DLD1 (cell line): ENCODE measurements around the gene BOLA1.
"Not testable (repeated sequence)": the region's sequence is repeated elsewhere in the genome, so short reads cannot be mapped to it uniquely, and the experiment has no call there.

Source experiments
- in situ Hi-C: cut with HindIII; loops from 2 replicates; pipeline ENCODE4 v1.10.0; 2017; ENCODE audit warnings: low sequenced_read_pairs

BOLA1 gene

DNA sequence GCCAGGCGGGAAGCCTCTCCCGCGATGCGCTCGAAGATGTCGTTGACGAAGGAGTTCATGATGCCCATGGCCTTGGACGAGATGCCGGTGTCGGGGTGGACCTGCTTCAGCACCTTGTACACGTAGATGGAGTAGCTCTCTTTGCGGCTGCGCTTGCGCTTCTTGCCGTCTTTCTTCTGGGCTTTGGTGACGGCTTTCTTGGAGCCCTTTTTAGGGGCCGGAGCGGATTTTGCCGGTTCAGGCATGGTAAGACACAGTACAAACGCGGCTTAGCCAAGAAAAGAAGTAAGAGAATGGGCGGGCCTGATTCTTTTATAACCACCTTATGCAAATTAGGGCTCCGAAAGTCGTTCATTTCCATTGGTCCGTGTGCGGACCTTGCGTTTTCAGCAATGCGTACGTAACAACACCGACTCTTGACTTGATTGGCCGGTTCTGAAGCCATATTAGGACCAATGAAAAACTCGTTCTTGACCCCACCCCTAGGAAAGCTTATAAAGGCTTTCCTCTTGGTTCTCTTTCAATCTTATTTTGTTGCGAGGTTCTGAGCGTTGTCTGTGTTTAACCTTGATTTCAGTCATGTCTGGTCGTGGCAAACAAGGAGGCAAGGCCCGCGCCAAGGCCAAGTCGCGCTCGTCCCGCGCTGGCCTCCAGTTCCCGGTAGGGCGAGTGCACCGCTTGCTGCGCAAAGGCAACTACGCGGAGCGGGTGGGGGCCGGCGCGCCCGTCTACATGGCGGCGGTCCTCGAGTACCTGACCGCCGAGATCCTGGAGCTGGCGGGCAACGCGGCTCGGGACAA lies 12.8 kb upstream of the BOLA1 start:
- in situ Hi-C loops = no loop called here

DNA sequence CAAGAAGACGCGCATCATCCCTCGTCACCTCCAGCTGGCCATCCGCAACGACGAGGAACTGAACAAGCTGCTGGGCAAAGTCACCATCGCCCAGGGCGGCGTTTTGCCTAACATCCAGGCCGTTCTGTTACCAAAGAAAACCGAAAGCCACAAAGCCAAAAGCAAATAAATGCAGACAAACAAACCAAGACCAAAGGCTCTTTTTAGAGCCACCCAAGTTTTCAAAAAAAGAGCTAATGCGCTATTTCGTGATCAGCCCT lies 12.2 kb upstream of the BOLA1 start:
- in situ Hi-C loops = not testable (repeated sequence)

DNA sequence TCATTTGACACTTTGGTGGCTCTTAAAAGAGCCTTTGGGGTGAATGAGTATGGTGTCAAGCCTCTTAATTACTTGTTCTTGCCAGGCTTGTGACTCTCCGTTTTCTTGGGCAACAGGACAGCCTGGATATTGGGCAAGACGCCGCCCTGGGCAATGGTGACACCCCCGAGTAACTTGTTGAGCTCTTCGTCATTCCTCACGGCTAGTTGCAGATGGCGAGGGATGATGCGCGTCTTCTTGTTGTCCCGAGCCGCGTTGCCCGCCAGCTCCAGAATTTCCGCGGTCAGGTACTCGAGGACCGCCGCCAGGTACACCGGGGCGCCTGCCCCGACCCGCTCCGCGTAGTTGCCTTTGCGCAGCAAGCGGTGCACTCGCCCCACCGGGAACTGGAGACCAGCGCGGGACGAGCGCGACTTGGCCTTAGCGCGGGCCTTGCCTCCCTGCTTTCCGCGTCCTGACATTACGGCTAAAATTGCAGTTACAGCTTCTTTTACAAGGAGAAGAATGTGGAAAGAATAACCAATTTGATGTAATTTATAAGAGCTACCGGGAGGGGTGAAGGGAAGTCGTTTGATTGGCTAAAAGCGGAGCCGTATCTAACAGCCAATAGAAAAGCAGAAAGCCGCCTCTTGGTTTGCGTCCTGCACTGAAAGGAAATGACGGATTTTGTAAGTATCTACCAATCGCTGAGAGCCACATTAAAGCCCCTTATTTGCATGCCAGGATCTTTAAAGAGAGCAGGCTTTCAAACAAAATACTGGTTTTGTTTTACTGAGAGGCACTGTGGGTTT lies 11.7 kb upstream of the BOLA1 start:
- in situ Hi-C loops = no loop called here

DNA sequence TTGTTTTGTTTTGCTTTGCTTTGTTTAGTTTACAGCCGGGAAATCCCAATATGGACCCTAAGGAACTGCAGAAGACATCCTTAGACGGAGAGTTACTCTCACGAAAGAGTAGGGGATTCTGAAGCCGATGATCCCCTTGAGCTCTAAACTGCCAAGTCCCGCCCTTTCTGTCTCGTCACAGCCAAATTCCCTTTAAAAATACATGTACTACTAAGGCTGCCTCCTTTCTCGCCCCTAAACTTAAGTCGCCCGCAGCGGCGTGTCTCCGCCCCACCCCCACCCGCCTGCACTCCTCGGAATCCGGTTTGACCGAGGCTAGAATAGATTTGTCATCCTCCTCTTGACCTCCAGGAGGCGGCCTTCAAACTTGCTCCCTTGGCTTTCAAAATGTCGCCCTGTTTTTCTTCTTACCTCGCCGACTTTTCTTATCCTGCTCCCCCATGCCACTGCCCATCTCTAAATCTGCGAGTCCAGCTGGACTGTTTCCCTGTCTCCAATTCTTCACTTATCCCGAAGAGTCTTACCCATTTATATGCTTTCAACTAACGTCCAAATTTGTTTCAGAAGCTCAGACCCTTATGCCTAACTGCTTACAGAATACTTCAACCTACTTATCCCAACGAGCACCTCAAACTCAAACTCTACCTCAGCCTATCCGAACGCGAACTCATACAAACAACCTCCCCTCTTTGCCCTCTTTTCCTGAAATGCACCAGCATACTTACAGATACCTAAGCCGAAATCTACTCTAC lies 10.9 kb upstream of the BOLA1 start:
- in situ Hi-C loops = no loop called here

DNA sequence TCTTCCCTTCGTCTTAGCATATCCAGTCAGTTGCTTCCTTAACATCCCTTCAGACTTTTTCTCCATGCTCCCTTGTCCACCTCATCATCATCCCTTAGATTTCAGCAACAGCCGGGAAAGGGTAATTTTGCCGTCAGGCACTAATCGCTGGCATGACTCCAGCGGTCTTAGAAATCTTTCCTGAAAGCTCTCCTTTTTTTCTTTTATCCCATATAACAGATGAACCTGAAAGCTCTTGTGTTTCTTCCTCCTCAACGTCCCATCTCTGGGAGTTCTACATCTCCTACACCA lies 10.4 kb upstream of the BOLA1 start:
- in situ Hi-C loops = no loop called here

DNA sequence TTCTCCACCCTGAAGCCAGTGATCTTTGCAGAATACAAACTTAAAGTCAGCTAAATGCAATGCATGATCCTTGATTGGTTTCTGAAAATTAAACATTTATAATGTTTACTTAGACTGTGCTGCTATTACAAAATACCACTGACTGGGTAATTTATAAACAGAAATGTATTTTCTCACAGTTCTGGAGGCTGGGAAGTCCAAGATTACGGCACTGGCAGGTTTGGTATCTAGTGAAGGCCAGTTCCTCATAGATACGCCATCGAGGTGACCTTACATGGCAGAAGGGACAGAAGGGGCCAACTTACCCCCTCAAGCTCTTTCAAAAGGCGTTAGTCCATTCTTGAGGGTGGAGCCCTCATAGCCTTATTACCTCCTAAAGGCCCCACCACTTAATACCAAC lies 2.8 kb upstream of the BOLA1 start:
- in situ Hi-C loops = no loop called here

DNA sequence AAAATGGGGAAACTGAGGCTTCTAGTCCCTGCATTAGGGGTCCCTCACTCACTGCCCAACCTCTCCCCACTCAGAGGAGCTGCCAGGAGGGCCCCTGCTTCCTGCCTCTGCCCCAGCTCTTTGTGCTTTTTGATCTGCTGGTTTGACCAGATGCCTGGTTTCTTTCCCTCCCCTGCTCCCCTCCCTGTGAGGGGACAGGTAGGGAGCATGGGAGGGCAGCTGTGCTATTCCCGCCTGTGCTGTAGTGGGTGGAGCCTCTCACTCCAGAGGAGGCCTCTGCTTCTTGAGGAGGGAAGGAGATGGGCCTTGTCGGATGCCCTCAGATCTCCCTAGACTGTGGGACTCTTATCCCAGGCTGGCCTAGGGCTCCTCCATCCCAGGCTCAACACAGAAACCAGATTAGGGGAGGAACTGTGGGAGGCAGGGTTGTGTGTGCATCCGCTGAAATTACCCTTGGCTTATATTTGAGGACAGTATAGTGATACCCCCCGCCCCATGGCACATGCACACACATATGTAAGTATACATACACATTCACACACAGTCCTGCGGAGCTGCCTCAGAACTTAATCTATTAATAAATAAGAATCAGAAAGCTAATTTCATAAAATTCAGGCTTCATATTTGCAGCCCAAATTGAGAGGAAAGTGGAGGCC lies 4.6 kb downstream of the BOLA1 start:
- in situ Hi-C loops = no loop called here

DNA sequence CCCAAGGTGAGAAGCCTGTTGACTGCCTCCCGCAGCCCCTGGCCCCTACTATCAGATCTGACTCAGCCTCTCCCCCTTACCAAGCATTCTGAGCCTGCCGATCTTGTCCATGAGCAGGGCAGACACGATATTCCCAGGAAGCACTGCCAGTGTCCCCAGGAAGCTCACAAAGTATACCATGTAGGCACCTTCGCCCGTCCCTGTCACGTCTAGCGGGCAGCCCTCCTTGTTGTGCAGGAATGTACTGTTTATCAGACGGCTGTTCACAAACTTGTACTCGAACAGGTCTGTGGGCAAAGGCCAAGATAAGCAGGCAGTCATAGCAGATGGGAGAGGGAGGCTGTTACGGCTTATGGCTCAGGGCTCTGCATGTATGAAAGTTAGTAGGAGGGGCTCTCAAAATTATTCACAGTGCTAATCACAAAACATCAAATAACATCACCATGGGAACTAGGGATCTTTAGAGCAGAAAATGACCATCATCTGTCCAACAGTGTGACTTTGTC lies 7.3 kb downstream of the BOLA1 start:
- in situ Hi-C loops = no loop called here

DNA sequence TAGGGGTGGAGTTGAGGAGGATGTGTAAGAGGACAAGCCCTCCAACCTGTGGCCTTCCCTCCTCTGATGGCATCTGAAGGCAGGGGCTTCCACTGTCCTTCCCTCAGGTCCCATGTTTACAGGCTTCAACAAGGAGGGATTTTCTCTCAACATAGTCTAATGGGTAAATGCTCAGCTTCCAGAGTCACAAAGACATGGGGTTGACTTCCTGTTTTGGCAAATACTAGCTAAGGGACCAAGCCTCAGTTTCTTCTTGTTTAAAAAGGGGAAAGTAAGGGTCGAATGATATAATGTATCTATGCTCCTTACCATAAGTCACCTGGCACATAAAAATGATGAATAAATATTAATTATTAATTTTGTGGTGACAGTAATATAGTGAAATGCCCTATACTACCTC lies 15.2 kb downstream of the BOLA1 start:
- in situ Hi-C loops = no loop called here

DNA sequence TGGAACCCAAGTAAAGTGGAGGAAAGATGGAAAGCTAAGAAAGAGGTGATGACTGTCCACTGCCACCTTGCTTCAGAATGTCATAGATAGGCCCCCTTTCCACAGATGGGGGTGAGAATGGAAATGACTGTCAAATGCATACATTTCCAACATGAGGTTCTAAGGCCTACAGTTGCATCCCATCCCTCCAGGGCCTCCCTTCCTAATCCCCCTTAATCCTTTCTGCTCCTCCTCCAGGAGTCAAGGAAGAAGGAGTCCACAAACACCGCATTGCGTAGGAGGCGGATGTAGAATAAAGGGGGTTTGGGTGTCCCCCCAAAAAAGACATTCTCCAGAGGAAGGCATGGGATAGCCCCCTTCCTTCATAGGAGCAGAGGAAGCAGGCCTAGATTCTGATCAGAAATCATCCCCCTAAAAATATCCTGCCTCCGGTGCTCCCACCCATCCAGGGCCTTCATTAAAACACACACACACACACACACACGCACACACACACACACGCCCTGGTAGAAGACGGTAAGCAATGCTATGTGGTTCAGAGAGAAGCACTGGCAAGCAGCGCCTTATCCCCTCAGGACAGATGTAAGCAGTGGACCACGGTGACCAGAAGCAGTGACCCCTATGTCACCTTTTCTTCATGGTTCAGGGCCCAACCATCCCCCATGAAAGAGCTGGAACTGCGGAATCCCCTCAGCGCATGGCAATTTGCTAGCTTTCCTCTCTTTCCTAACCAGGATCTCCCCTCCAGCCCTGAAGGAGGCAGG lies 16.2 kb downstream of the BOLA1 start:
- in situ Hi-C loops = no loop called here

DNA sequence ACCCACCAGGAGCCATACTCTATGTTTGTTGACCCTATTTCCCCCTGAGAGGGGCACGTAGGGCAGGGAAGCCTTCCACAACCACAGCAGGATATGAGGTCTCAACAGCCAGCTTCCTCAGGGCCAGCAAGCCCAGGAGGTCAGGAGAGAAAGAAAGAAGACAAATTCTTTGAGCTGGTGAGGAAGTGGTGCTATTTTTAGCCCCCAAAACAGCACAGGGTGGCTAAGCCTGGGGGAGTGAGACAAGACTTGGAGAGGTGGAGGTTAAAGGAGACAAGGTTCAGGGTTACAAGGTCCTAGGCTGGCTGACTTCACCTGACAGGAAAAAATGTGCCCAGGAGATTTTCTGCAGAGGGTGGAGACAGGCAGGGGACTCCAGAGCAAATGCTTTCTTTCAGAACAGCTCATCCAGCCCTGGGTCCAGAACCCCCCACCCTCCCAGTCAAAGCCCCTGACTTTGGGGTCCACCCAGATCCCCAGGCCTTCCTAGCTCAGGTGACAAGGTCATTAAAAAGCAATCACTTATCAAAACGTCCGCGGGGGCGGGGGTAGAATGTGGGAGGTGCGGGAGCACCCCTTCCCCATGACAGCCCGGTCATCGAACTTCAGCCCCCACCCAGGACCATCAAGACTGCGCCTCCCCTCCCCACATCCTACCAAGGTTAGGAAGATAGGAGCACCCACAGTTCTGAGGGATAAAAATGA lies 17.0 kb downstream of the BOLA1 start:
- in situ Hi-C loops = no loop called here

DNA sequence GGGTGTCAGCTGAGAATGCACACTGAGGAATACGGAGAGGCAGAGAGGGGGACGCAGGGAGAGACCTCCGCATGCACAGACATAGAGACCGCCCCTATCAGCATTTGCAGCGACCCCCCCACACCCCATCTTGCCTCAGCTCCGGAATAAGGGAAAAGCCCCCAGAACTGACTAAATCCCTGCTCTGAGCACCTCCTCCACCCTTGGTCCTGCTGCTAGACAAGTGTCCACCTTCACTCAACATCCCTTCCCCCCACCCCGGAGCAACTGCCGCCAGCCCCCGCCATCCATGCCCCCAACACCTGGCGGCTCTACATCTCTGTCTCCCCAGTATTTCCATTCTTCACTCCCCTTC lies 17.5 kb downstream of the BOLA1 start:
- in situ Hi-C loops = no loop called here

DNA sequence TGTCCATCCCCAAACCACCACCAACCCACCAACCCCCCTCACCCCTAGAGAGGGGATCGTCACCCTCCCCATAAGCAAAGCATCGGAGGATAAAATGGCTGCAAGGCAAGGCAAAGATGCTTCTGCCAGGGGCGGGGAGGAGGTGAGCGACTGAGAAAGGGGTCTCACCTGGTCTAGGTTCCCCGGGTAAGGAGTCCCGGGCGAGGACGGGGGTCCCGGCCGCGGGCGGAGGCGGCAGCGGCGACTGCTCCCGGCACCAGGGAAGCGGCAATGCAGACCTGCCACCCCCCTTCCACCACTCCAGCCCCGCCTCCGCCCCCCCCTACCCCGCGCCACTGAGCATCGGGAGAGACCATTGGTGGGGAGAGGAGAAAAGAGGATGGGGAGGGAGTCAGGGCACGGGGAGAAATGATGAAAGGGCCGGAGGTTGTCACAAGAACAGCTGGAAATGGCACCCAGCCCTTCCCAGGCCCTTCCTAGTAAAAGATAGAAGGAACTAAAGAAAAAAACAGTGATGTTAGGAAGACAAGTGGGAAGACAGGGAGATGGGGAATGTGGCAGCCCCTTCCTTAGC lies 18.3 kb downstream of the BOLA1 start, which contains the start of gene SV2A:
Gene SV2A, minus strand, starts transcription at position 274 of the 574 bp plus-strand sequence. CDS start 4,004 bp downstream, outside the sequence.
- in situ Hi-C loops = no loop called here

DNA sequence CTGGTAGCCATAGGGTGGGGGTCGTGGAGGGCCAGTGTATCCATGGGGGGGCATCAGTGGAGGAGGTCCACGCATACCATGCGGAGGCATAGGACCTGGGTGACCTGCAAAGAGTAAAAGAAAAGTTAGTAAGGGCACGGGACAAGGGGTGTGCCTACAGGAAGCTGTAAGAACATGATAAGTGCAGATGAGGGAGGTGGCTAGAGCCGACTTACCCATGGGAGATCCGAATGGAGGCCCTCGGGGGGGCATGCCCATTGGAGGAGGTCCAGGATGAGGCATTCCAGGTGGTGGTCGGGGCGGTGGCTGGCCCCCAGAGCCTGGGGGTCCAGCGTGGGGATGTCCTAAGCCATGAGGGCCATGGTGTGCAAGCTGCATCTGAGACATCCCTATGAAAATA lies 24.3 kb downstream of the BOLA1 start:
- in situ Hi-C loops = no loop called here

DNA sequence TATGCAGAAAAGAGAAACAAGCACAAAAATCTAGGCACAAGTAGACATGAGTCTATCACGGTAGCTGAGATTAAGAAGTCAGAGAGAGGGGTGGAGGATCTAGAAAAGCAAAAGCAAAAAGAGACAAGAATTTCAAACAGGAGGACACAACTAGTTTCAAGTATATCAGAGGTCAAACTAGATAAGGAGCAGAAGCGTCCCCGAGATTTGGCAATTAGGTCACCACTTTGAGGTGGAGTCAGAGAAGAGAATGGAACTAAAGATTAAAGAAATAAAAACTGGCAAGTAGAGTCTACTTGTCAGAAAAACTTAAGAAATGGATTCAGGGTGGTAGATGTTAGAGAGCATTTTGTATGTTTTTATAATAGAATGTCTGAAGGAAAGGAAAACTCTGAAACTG lies 26.0 kb downstream of the BOLA1 start:
- in situ Hi-C loops = no loop called here

DNA sequence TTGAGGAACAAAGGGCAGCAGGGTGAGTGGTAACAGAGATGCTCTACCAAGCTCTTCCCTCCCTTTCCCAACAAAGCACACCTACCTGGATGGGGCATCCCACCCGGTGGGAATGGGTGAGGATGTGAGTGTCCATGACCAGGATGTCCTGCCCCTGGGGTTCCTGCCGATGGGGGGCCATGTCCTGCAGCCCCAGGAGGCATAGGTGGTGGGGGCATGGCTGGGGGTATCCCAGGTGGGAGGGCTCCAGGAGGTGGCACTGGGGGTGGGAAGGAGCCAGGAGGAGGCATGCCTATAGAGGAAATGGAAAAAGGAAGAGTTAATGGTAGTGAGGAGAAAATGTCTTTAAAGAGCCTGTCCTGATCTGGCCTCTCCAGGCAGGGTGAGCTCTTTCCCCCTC lies 26.4 kb downstream of the BOLA1 start:
- in situ Hi-C loops = no loop called here

DNA sequence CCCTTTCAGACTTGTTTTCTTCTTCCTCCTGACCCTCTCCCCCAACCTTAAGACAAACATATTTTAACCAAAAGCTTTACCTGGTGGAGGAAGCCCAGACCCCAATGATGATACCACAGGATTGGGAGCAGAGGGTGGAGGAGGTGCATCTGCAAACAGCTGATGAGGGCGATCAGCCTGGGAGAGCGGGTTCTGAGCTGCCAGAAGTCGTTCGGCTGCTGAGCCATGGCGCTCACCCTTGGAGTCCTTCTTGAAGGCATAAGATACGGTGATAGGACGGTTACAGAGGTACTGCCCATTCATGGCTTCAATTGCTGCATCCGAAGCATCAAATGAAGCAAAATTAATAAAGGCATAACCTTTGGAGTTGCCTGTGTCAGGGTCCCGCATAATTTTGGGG lies 26.9 kb downstream of the BOLA1 start:
- in situ Hi-C loops = no loop called here

DNA sequence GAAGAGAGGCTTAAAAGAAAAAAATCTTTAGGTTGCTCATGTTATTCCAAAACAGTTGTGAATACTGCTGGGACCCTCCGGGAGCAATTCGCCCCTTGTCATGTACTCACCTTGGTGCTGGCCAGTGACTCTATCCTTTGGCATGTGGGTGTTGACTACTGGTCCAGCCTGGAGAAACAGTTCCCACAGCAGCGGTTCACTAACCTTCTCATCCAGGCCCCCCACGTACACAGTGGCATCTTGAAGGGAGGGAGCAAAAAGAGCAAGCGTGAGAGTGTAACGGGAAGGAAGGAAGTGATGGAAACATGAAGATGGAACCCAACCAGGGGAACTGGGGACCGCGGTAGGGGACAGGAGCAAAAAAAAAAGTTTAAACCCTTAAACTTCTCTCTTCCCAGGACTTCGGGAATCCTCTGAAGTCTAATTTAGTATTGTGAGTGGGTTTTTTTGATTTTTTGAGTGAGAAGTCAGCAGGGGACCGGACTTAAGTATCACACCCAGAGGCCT lies 27.7 kb downstream of the BOLA1 start:
- in situ Hi-C loops = no loop called here

DNA sequence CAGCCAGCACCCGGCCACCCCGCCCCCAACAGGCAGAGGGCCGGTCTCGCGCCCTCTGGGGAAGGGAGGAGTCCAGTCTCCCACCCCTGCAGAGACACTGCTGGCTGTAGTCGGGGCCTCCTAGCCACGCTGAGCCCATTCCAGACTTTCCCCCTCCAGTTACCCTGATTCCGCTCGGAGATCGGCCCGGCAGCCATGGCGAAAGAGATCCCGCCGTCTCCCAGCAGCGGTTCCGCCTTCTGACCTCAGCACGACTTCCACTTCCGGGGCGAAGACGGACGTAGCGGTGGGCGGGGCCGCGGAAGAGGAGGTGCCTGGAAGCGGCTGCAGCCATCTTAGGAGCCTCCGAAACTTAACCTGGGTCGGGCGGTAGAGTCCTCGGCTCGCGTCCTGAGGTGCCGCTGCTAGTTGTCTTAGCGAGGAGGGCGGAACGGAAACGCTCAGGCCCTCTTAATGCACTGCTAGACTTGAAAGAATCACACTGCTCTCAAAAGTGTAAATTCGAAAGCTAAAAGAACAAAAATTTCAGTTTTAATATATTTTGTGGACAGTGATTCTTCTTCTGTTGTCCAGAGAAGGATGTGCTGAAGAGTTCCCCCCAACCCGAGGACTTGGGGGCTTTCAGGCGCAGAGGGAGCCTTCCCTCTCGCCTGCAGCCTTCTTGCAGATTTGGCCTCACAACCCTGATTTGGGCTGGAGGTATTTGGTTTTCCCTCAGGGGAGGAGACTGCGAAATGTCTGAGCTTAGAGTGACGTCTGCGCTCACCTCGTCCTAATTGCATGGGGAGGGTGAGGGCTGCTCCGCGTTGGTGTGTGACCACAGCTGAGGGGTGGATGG lies 28.4 kb downstream of the BOLA1 start, which contains the start of gene SF3B4:
Gene SF3B4, minus strand, starts transcription at position 241 of the 838 bp plus-strand sequence. Its CDS starts 44 bp downstream, at position 197.
- in situ Hi-C loops = no loop called here
